HepG2 (cell line): ENCODE results near the gene TARBP2. TPM values are rescaled to one million over a fixed set of nuclear protein-coding genes. Genes with fewer than 3 reads are reported as not detected.

Experiments
- ATF7-NPFF ChIP-seq: sonication (generic); formaldehyde crosslinking; IDR thresholded peaks from 2 replicates; pipeline ENCODE4 v1.8.1; 2023; ENCODE audit warnings: mild to moderate bottlenecking, low read depth, missing genetic modification reagents, moderate library complexity
- BRD4 ChIP-seq: sonication (generic); formaldehyde crosslinking; IDR thresholded peaks from 2 replicates; pipeline ENCODE4 v1.4.0; 2020; ENCODE audit warnings: missing genetic modification reagents
- ETV5 ChIP-seq: IDR thresholded peaks from 2 replicates; pipeline ENCODE4 v1.6.1; 2018; ENCODE audit warnings: missing biosample characterization, missing genetic modification reagents, inconsistent platforms, borderline replicate concordance
- FOXJ3 ChIP-seq: sonication (generic); formaldehyde crosslinking; IDR thresholded peaks from 2 replicates; pipeline ENCODE4 v1.4.0; 2020; ENCODE audit warnings: missing genetic modification reagents, mild to moderate bottlenecking, borderline replicate concordance
- KDM6A ChIP-seq: IDR thresholded peaks from 2 replicates; pipeline ENCODE4 v1.6.1; 2016; ENCODE audit warnings: low read depth
- KMT2A ChIP-seq: sonication (generic); formaldehyde crosslinking; IDR thresholded peaks from 2 replicates; pipeline ENCODE4 v1.4.0; 2020; ENCODE audit warnings: missing genetic modification reagents
- MAF1 ChIP-seq: sonication (generic); formaldehyde crosslinking; IDR thresholded peaks from 2 replicates; pipeline ENCODE4 v1.5.0; 2020; ENCODE audit warnings: missing genetic modification reagents, borderline replicate concordance
- MBD4 ChIP-seq: IDR thresholded peaks from 2 replicates; pipeline ENCODE4 v1.6.1; 2012; ENCODE audit warnings: low read length, inconsistent platforms, borderline replicate concordance
- MBNL3 ChIP-seq: fragments of 250-450 bp; sonication (Bioruptor Pico); conservative IDR thresholded peaks from 2 replicates; pipeline ENCODE4 v1.8.0; 2022; ENCODE audit warnings: mild to moderate bottlenecking, inconsistent platforms
- NR3C1 ChIP-seq: sonication (generic); formaldehyde crosslinking; IDR thresholded peaks from 2 replicates; pipeline ENCODE4 v1.4.0; 2020; ENCODE audit warnings: missing genetic modification reagents
- NRL ChIP-seq: sonication (generic); formaldehyde crosslinking; IDR thresholded peaks from 2 replicates; pipeline ENCODE4 v1.5.0; 2020; ENCODE audit warnings: missing genetic modification reagents, mild to moderate bottlenecking, moderate library complexity, borderline replicate concordance
- RARG ChIP-seq: sonication (generic); formaldehyde crosslinking; IDR thresholded peaks from 2 replicates; pipeline ENCODE4 v1.4.0; 2020; ENCODE audit warnings: low read depth, mild to moderate bottlenecking, missing genetic modification reagents
- REPIN1 ChIP-seq: sonication (generic); formaldehyde crosslinking; IDR thresholded peaks from 2 replicates; pipeline ENCODE4 v1.8.0; 2022; ENCODE audit warnings: missing genetic modification reagents, low read depth, mild to moderate bottlenecking, borderline replicate concordance
- REXO4 ChIP-seq: sonication (generic); formaldehyde crosslinking; IDR thresholded peaks from 2 replicates; pipeline ENCODE4 v1.8.0; 2022; ENCODE audit warnings: missing genetic modification reagents, mild to moderate bottlenecking, borderline replicate concordance
- SRY ChIP-seq: sonication (generic); formaldehyde crosslinking; IDR thresholded peaks from 2 replicates; pipeline ENCODE4 v1.8.0; 2022; ENCODE audit warnings: mild to moderate bottlenecking, missing genetic modification reagents
- SSRP1 ChIP-seq: IDR thresholded peaks from 2 replicates; pipeline ENCODE4 v1.6.1; 2016; ENCODE audit warnings: control low read depth
- TGIF2 ChIP-seq: IDR thresholded peaks from 2 replicates; pipeline ENCODE4 v1.6.1; 2016; ENCODE audit warnings: control low read depth, missing compliant biosample characterization
- ZIK1 ChIP-seq: sonication (generic); formaldehyde crosslinking; IDR thresholded peaks from 2 replicates; pipeline ENCODE4 v1.5.0; 2020; ENCODE audit warnings: mild to moderate bottlenecking, low read depth, missing genetic modification reagents, borderline replicate concordance
- ZNF3 ChIP-seq: IDR thresholded peaks from 2 replicates; pipeline ENCODE4 v1.7.0; 2017; ENCODE audit warnings: inconsistent platforms
- ZNF513 ChIP-seq: sonication (generic); formaldehyde crosslinking; conservative IDR thresholded peaks from 2 replicates; pipeline ENCODE4 v1.5.0; 2020; ENCODE audit warnings: missing genetic modification reagents
- ZNF546 ChIP-seq: sonication (generic); formaldehyde crosslinking; conservative IDR thresholded peaks from 2 replicates; pipeline ENCODE4 v1.8.1; 2023; ENCODE audit warnings: mild to moderate bottlenecking, missing genetic modification reagents
- ZNF772 ChIP-seq: sonication (generic); formaldehyde crosslinking; IDR thresholded peaks from 2 replicates; pipeline ENCODE4 v1.5.0; 2020; ENCODE audit warnings: mild to moderate bottlenecking, missing genetic modification reagents
- ZNF781 ChIP-seq: sonication (generic); formaldehyde crosslinking; IDR thresholded peaks from 2 replicates; pipeline ENCODE4 v1.5.1; 2020; ENCODE audit warnings: borderline replicate concordance, mild to moderate bottlenecking, missing genetic modification reagents; ENCODE audit errors: not compliant biosample characterization
- ZNF790 ChIP-seq: sonication (generic); formaldehyde crosslinking; IDR thresholded peaks from 2 replicates; pipeline ENCODE4 v1.8.0; 2022; ENCODE audit warnings: missing genetic modification reagents, mild to moderate bottlenecking, borderline replicate concordance
- polyA plus RNA-seq, 8 experiments: library from polyadenylated mRNA; depleted of rRNA in 3 of 8; stranded (reverse) in 7 of 8; unstranded in 1 of 8; fragments of >200 nt; fragmentation: Illumina TruSeq in 4 of 8; extraction: Trizol in 4 of 8; gene quantifications; 2 replicates each; pipeline versions ENCODE4 v1.2.1 to v1.2.3, GENCODE V29; 2011 to 2016; ENCODE audit warnings: low read depth in 4 of 8, missing spikeins in 1 of 8, mixed read lengths in 1 of 8; ENCODE audit not compliant: insufficient read depth in 1 of 8
- total RNA-seq, 5 experiments: library from RNA; depleted of rRNA; stranded (reverse); fragments of >200 nt; fragmentation: Illumina TruSeq; extraction: Trizol; gene quantifications; 2 replicates each; pipeline ENCODE4 v1.2.3, GENCODE V29; 2016; ENCODE audit warnings: low read depth in 1 of 5
- TF ChIP-seq, protein P1 (sequence below): sonication (generic); formaldehyde crosslinking; IDR thresholded peaks from 2 replicates; pipeline ENCODE4 v1.4.0; 2020; ENCODE audit warnings: mild to moderate bottlenecking, missing genetic modification reagents
- TF ChIP-seq, protein P2 (sequence below): sonication (generic); formaldehyde crosslinking; IDR thresholded peaks from 2 replicates; pipeline ENCODE4 v1.4.0; 2020; ENCODE audit warnings: missing genetic modification reagents, borderline replicate concordance

Gene TARBP2
- total and polyA plus RNA-seq, 2 of the 13 experiments (the other 11 are each of a cell fraction or from before 2014, with no cell fraction given): 47.0 to 55.5 TPM

DNA sequence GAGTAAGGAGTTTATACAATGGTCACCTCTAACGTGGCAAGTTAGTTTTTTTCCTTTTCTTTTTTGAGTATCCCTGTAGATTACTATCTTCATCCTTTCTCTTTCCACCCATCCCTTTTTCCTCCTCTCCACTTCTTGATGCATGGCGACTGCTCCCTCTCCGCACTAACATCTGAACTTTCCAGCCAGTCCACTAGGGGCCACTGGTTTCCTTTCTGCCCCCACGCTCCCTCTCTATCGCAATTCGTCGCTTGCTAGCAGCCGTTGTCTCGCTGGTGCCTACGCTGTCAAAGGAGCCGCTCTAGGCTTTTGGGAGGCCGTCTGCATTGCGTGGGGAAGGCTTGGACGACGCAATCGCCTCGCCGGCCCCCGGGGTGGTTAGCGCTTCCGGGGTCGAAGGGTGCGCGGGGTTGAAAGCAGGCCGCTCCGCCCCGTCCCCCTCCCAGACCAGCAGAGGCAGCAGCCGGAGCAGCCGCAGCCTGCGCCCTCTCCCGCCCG lies 49.4 kb upstream of the TARBP2 start, which contains the start of gene PCBP2 (continued):
- TF ChIP-seq ZNF772 (peak; percentile 78; the same call in 1 of the 2 replicates), ATF7-NPFF (CRISPR knock-in tag) (peak; percentile 9; the same call in 1 of the 2 replicates), REXO4 (CRISPR knock-in tag) (no peak), FOXJ3 (no peak), SRY (CRISPR knock-in tag) (no peak), NR3C1 (CRISPR knock-in tag) (no peak), ZIK1 (CRISPR knock-in tag) (no peak), ZNF781 (CRISPR knock-in tag) (no peak), TGIF2 (CRISPR knock-in tag) (peak; percentile 79; the same call in 1 of the 2 replicates), ZNF513 (CRISPR knock-in tag) (no peak), MBNL3 (CRISPR knock-in tag) (no peak), MBD4 (no peak), MAF1 (peak; percentile 74; the same call in 1 of the 2 replicates), RARG (CRISPR knock-in tag) (no peak), ZNF790 (CRISPR knock-in tag) (no peak), ZNF546 (CRISPR knock-in tag) (no peak), BRD4 (no peak), ETV5 (peak; percentile 71), KMT2A (peak; percentile 55), KDM6A (CRISPR knock-in tag) (no peak), REPIN1 (peak; percentile 91), ZNF3 (no peak), SSRP1 (CRISPR knock-in tag) (no peak; the same call in 1 of the 2 replicates), NRL (CRISPR knock-in tag) (no peak)
- TF ChIP-seq, protein P1, sequence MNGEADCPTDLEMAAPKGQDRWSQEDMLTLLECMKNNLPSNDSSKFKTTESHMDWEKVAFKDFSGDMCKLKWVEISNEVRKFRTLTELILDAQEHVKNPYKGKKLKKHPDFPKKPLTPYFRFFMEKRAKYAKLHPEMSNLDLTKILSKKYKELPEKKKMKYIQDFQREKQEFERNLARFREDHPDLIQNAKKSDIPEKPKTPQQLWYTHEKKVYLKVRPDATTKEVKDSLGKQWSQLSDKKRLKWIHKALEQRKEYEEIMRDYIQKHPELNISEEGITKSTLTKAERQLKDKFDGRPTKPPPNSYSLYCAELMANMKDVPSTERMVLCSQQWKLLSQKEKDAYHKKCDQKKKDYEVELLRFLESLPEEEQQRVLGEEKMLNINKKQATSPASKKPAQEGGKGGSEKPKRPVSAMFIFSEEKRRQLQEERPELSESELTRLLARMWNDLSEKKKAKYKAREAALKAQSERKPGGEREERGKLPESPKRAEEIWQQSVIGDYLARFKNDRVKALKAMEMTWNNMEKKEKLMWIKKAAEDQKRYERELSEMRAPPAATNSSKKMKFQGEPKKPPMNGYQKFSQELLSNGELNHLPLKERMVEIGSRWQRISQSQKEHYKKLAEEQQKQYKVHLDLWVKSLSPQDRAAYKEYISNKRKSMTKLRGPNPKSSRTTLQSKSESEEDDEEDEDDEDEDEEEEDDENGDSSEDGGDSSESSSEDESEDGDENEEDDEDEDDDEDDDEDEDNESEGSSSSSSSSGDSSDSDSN (CRISPR knock-in tag): no peak
- TF ChIP-seq, protein P2, sequence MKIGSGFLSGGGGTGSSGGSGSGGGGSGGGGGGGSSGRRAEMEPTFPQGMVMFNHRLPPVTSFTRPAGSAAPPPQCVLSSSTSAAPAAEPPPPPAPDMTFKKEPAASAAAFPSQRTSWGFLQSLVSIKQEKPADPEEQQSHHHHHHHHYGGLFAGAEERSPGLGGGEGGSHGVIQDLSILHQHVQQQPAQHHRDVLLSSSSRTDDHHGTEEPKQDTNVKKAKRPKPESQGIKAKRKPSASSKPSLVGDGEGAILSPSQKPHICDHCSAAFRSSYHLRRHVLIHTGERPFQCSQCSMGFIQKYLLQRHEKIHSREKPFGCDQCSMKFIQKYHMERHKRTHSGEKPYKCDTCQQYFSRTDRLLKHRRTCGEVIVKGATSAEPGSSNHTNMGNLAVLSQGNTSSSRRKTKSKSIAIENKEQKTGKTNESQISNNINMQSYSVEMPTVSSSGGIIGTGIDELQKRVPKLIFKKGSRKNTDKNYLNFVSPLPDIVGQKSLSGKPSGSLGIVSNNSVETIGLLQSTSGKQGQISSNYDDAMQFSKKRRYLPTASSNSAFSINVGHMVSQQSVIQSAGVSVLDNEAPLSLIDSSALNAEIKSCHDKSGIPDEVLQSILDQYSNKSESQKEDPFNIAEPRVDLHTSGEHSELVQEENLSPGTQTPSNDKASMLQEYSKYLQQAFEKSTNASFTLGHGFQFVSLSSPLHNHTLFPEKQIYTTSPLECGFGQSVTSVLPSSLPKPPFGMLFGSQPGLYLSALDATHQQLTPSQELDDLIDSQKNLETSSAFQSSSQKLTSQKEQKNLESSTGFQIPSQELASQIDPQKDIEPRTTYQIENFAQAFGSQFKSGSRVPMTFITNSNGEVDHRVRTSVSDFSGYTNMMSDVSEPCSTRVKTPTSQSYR (CRISPR knock-in tag): peak; percentile 31; the same call in 1 of the 2 replicates
